ENCODE data around the gene SF3B2.
"Not testable (repeated sequence)": the region's sequence is repeated elsewhere in the genome, so short reads cannot be mapped to it uniquely, and the experiment has no call there.

Gene SF3B2

GRCh38 chr11:66017321-66017720, 34.8 kb upstream of the SF3B2 start:
- Histone ChIP-seq H3K4me1 (ENCODE audit: control insufficient read depth, insufficient read depth, low read length) (no peaks in the 10 kb centered on the region), H3K9me3 (ENCODE audit: control insufficient read depth, insufficient read depth, low read length) (no peaks in the 10 kb centered on the region), H3K4me3 (ENCODE audit: low read depth, low read length) (no peak overlapping the region), H3K27me3 (ENCODE audit: control insufficient read depth, insufficient read depth, low read length) (peaks cover 12% of the 10 kb centered on the region), H3K27ac (ENCODE audit: low read depth, low read length) (no peak overlapping the region), H3K36me3 (ENCODE audit: control insufficient read depth, insufficient read depth, low read length) (no peaks in the 10 kb centered on the region), H3K9ac (ENCODE audit: low read depth, low read length) (no peak overlapping the region)

- Histone ChIP-seq H3K9ac (ENCODE audit: low read depth, low read length) (no peak overlapping the region), H3K27me3 (ENCODE audit: control insufficient read depth, insufficient read depth, low read length) (peaks cover 17% of the 10 kb centered on the region; the same call in 1 of the 2 replicates), H3K27ac (ENCODE audit: low read depth, low read length) (no peak overlapping the region), H3K4me1 (ENCODE audit: control insufficient read depth, insufficient read depth, low read length) (no peaks in the 10 kb centered on the region), H3K4me3 (ENCODE audit: low read depth, low read length) (no peak overlapping the region), H3K36me3 (ENCODE audit: control insufficient read depth, insufficient read depth, low read length) (no peaks in the 10 kb centered on the region), H3K9me3 (ENCODE audit: control insufficient read depth, insufficient read depth, low read length) (no peaks in the 10 kb centered on the region)
These were observed 32.0 kb upstream of the SF3B2 start for GRCh38 chr11:66020212-66020611.

DNA sequence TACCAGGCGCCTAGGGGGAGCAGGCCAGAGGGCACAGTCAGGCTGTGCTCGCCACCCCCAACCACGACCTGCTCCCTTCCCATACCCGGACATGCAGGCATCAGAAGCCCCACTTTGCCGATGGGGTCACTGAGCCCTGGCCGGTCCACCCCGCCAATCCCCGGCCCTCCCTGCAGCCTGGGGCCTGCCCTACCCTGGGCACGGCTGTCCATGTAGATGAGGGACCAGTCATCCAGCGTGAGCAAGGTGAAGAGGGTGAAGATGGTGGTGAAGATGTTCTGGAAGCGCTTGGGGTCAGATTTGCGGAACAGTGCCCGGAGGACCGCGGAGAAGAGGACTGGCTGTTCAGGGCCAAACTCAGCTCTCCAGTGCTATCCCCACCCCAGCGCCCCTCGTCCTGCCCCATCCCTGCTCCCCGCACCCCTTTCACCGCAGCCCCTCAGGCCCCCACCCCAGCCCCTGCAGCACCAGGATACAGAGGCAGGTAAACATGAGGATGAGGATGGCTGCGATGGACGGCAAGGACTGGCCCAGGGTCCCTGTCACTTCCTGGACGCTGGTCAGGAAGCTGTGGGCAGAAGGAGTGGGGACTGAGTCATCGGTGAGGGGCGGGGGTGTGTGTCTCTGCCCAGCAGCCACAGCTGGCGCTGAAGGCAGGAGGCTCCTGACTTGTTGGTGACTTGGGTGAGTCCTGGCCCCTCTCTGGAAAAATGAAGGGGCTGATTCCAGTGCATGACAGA, 31.4 kb upstream of the SF3B2 start:
- Histone ChIP-seq H3K9me3 (ENCODE audit: control insufficient read depth, insufficient read depth, low read length) (no peaks in the 10 kb centered on the region), H3K9ac (ENCODE audit: low read depth, low read length) (no peak overlapping the region), H3K4me3 (ENCODE audit: low read depth, low read length) (no peak overlapping the region), H3K4me1 (ENCODE audit: control insufficient read depth, insufficient read depth, low read length) (no peaks in the 10 kb centered on the region), H3K27ac (ENCODE audit: low read depth, low read length) (no peak overlapping the region), H3K27me3 (ENCODE audit: control insufficient read depth, insufficient read depth, low read length) (peaks cover 17% of the 10 kb centered on the region; the same call in 1 of the 2 replicates), H3K36me3 (ENCODE audit: control insufficient read depth, insufficient read depth, low read length) (no peaks in the 10 kb centered on the region)

GRCh38 chr11:66022401-66023185, 29.6 kb upstream of the SF3B2 start:
- no peak overlapping the region for H3K4me3 ChIP-seq (ENCODE audit: low read depth, low read length)
- no peak overlapping the region for H3K27ac ChIP-seq (ENCODE audit: low read depth, low read length)
- H3K36me3 ChIP-seq (ENCODE audit: control insufficient read depth, insufficient read depth, low read length): no peaks in the 10 kb centered on the region
- H3K9me3 ChIP-seq (ENCODE audit: control insufficient read depth, insufficient read depth, low read length): no peaks in the 10 kb centered on the region
- H3K4me1 ChIP-seq (ENCODE audit: control insufficient read depth, insufficient read depth, low read length): no peaks in the 10 kb centered on the region
- H3K27me3 ChIP-seq (ENCODE audit: control insufficient read depth, insufficient read depth, low read length): peaks cover 17% of the 10 kb centered on the region; the same call in 1 of the 2 replicates
- H3K9ac ChIP-seq (ENCODE audit: low read depth, low read length): no peak overlapping the region

DNA sequence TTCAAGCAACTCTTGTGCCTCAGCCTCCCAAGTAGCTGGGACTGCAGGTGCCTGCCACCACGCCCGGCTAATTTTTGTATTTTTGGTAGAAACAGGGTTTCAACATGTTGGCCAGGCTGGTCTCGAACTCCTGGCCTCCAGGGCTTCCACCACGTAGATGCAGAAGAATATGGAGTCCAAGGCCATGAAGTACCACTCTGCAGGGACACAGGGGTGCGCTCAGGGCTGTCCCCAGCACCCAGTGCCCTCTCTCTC, 29.1 kb upstream of the SF3B2 start:
- not testable (repeated sequence) for H3K9ac ChIP-seq (ENCODE audit: low read depth, low read length); H3K36me3 ChIP-seq (ENCODE audit: control insufficient read depth, insufficient read depth, low read length); H3K4me1 ChIP-seq (ENCODE audit: control insufficient read depth, insufficient read depth, low read length); H3K9me3 ChIP-seq (ENCODE audit: control insufficient read depth, insufficient read depth, low read length); H3K4me3 ChIP-seq (ENCODE audit: low read depth, low read length); H3K27ac ChIP-seq (ENCODE audit: low read depth, low read length)
- peaks cover 17% of the 10 kb centered on the region; the same call in 1 of the 2 replicates for H3K27me3 ChIP-seq (ENCODE audit: control insufficient read depth, insufficient read depth, low read length)

DNA sequence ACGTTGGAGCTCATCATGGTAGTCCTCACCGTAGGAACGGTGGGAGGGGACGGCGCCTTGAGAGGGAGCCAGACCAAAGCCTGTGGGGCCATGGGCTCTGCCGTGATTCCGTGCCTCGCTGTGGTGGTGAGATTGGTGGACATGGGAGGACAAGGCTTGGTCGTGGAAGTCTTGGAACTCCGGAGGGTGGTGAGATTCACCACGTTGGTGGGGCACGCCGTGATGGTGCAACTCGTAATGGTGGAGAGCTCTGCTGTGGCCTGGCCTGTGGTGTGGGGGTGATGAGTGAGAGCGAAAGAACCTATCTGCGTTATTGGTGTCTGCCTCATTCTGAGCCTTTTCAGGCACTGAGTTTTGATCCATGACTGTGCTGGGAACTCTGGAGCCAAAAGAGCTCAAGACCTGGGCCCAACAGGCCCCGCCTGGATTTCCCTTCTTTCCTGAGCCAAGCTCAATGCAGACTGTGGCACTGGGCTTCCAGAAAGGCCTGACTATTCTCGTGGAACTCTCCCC, 26.1 kb upstream of the SF3B2 start, which contains the start of gene CATSPER1:
Gene CATSPER1 (minus strand): TSS at position 463 of the 513 bp plus-strand sequence. CDS start 100 bp downstream, at position 363.
- Histone ChIP-seq H3K9ac (ENCODE audit: low read depth, low read length) (no peak within 1 kb of the TSS), H3K27ac (ENCODE audit: low read depth, low read length) (no peak within 1 kb of the TSS), H3K27me3 (ENCODE audit: control insufficient read depth, insufficient read depth, low read length) (peaks cover 17% of the 10 kb centered on the region; the same call in 1 of the 2 replicates), H3K9me3 (ENCODE audit: control insufficient read depth, insufficient read depth, low read length) (no peaks in the 10 kb centered on the region), H3K4me1 (ENCODE audit: control insufficient read depth, insufficient read depth, low read length) (no peaks in the 10 kb centered on the region), H3K4me3 (ENCODE audit: low read depth, low read length) (no peak within 1 kb of the TSS), H3K36me3 (ENCODE audit: control insufficient read depth, insufficient read depth, low read length) (no peaks in the 10 kb centered on the region)

GRCh38 chr11:66032957-66033735, 19.0 kb upstream of the SF3B2 start:
- Histone ChIP-seq H3K4me1 (ENCODE audit: control insufficient read depth, insufficient read depth, low read length) (no peaks in the 10 kb centered on the region), H3K9me3 (ENCODE audit: control insufficient read depth, insufficient read depth, low read length) (peaks cover 5% of the 10 kb centered on the region; the same call in 1 of the 2 replicates), H3K9ac (ENCODE audit: low read depth, low read length) (no peak overlapping the region), H3K27me3 (ENCODE audit: control insufficient read depth, insufficient read depth, low read length) (no peaks in the 10 kb centered on the region), H3K4me3 (ENCODE audit: low read depth, low read length) (no peak overlapping the region), H3K27ac (ENCODE audit: low read depth, low read length) (no peak overlapping the region), H3K36me3 (ENCODE audit: control insufficient read depth, insufficient read depth, low read length) (no peaks in the 10 kb centered on the region)

DNA sequence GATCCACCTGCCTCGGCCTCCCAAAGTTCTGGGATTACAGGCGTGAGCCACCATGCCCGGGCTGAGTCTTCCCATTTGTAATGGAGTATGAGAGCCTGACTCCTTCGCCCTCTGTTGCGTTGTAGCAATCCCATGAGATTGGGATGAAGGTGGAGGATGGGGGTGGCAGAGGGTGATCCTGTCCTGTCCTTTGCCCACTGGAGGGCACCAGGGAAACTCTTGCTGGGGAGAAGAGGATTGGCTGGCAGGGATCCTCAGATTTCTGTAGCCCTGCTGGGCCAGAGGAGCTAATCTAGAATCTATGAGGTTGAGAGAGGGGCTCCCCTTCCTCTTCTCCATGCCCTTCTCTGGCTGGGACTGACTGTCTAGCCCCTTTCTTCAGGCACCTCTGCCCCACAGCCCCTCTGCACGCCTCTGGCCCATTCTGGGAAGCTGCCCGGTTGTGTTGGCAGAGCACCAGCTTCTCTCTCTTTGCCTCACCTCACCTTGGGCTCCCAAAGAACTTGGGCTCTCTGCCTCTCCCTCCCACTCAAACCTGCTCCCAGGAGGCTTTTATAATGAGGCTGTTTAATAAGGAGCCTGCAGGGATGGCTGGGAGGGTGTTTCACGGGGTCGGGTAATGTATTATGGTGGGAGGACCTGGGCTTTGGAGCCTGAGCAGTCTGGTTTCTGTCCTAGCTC, 16.4 kb upstream of the SF3B2 start:
- Histone ChIP-seq H3K9me3 (ENCODE audit: control insufficient read depth, insufficient read depth, low read length) (peaks cover 5% of the 10 kb centered on the region; the same call in 1 of the 2 replicates), H3K36me3 (ENCODE audit: control insufficient read depth, insufficient read depth, low read length) (no peaks in the 10 kb centered on the region), H3K27me3 (ENCODE audit: control insufficient read depth, insufficient read depth, low read length) (no peaks in the 10 kb centered on the region), H3K4me3 (ENCODE audit: low read depth, low read length) (no peak overlapping the region), H3K27ac (ENCODE audit: low read depth, low read length) (no peak overlapping the region), H3K4me1 (ENCODE audit: control insufficient read depth, insufficient read depth, low read length) (no peaks in the 10 kb centered on the region), H3K9ac (ENCODE audit: low read depth, low read length) (no peak overlapping the region)

GRCh38 chr11:66036334-66036710, 15.8 kb upstream of the SF3B2 start:
- peaks cover 5% of the 10 kb centered on the region; the same call in 1 of the 2 replicates for H3K9me3 ChIP-seq (ENCODE audit: control insufficient read depth, insufficient read depth, low read length)
- H3K9ac ChIP-seq (ENCODE audit: low read depth, low read length): no peak overlapping the region
- peaks cover 2% of the 10 kb centered on the region; the same call in 1 of the 2 replicates for H3K36me3 ChIP-seq (ENCODE audit: control insufficient read depth, insufficient read depth, low read length)
- H3K27me3 ChIP-seq (ENCODE audit: control insufficient read depth, insufficient read depth, low read length): no peaks in the 10 kb centered on the region
- no peak overlapping the region for H3K4me3 ChIP-seq (ENCODE audit: low read depth, low read length)
- no peaks in the 10 kb centered on the region for H3K4me1 ChIP-seq (ENCODE audit: control insufficient read depth, insufficient read depth, low read length)
- no peak overlapping the region for H3K27ac ChIP-seq (ENCODE audit: low read depth, low read length)

DNA sequence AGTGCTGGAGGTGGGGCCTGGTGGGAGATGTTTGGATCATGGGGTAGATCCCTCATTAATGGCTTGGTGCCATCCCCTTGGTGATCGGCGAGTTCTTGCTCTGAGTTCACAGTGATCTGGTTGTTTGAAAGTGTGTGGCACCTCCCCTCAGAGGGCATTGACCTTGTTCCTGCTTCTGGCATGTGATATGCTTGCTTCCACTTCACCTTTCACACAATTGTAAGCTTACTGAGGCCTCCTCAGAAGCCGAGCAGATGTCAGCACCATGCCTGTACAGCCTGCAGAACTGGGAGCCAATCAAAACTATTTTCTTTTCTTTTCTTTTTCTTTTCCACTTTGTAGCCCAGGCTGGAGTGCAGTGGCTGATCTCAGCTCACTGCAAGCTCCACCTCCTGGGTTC, 14.8 kb upstream of the SF3B2 start:
- H3K27me3 ChIP-seq (ENCODE audit: control insufficient read depth, insufficient read depth, low read length): no peaks in the 10 kb centered on the region
- no peak overlapping the region for H3K4me3 ChIP-seq (ENCODE audit: low read depth, low read length)
- H3K9me3 ChIP-seq (ENCODE audit: control insufficient read depth, insufficient read depth, low read length): peaks cover 5% of the 10 kb centered on the region; the same call in 1 of the 2 replicates
- H3K27ac ChIP-seq (ENCODE audit: low read depth, low read length): no peak overlapping the region
- H3K9ac ChIP-seq (ENCODE audit: low read depth, low read length): no peak overlapping the region
- peaks cover 11% of the 10 kb centered on the region; the same call in 1 of the 2 replicates for H3K36me3 ChIP-seq (ENCODE audit: control insufficient read depth, insufficient read depth, low read length)
- no peaks in the 10 kb centered on the region for H3K4me1 ChIP-seq (ENCODE audit: control insufficient read depth, insufficient read depth, low read length)

All from HUES48 (cell line).